Gastrocnemius medialis (tissue), 4 donors: ENCODE data around the gene C10orf95.

ENCODE experiments used
- POLR2A ChIP-seq, 2 donors: fragments of 450-650 bp; IDR thresholded peaks; one replicate each; pipeline ENCODE4 v1.6.1; 2017; ENCODE audit warnings: antibody characterized with exemption in 2 of 2, mild to moderate bottlenecking in 2 of 2, moderate library complexity in 2 of 2
- TF ChIP-seq, protein P1 (sequence below), 5 experiments: fragments of 450-650 bp in 3 of 5; fragments of 200-600 bp in 2 of 5; sonication (generic) in 2 of 5; IDR thresholded peaks in 4 of 5; conservative IDR thresholded peaks in 1 of 5; 1 replicate in 4 of 5; 2 replicates in 1 of 5; pipeline ENCODE4 v1.5.1; 2016 to 2019; ENCODE audit warnings: antibody characterized with exemption in 5 of 5, mild to moderate bottlenecking in 3 of 5, moderate library complexity in 3 of 5

DNA sequence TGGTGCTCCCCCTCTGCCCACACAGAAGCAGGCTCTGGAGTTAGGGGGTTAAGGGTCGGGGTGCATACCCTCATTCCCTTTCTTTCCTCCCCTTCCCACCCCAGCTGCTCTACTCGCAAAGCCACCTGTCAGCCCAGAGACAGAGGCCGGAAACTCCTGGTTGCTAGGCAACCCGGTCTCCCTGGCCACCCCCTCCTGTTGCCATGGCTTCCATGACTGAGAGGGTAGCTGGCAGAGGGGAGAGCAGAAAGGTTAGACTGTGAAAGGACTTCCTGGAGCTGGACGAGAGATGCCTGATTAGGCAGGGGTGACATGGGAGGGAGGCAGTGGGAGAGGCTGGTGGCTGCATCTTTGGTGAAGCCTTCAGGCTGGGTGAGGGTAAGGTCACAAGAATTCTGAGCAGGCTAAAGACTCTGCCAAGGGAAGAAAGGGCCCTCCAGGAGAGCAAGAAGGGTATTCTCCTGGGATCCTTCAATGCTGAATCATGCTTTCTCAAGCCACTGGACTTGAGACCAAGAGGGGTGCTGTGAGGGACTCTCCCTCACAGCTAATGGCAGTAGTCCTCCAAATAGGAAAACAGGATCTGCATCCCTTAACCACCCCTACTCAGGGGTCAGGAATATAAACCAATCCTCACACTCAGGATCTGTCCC, 38.2 kb downstream of the C10orf95 start:
- TF ChIP-seq, protein P1, sequence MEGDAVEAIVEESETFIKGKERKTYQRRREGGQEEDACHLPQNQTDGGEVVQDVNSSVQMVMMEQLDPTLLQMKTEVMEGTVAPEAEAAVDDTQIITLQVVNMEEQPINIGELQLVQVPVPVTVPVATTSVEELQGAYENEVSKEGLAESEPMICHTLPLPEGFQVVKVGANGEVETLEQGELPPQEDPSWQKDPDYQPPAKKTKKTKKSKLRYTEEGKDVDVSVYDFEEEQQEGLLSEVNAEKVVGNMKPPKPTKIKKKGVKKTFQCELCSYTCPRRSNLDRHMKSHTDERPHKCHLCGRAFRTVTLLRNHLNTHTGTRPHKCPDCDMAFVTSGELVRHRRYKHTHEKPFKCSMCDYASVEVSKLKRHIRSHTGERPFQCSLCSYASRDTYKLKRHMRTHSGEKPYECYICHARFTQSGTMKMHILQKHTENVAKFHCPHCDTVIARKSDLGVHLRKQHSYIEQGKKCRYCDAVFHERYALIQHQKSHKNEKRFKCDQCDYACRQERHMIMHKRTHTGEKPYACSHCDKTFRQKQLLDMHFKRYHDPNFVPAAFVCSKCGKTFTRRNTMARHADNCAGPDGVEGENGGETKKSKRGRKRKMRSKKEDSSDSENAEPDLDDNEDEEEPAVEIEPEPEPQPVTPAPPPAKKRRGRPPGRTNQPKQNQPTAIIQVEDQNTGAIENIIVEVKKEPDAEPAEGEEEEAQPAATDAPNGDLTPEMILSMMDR (IDR thresholded peaks at IDR 0.05 in 4 of 5, conservative IDR thresholded peaks at IDR 0.05 in 1 of 5), result no peak
- no peak for TF ChIP-seq POLR2A (IDR thresholded peaks at IDR 0.05)
